GM10847 (cell line): ENCODE measurements around the gene EEF1G.

Experiments
- POLR2A ChIP-seq: IDR thresholded peaks from 2 replicates; pipeline ENCODE4 v1.6.1; 2011; ENCODE audit not compliant: insufficient read length; ENCODE audit errors: extremely low read depth

Gene EEF1G

GRCh38 chr11:62540804-62541701 lies 32.6 kb downstream of the EEF1G start:
- peak; percentile 29 for TF ChIP-seq POLR2A

DNA sequence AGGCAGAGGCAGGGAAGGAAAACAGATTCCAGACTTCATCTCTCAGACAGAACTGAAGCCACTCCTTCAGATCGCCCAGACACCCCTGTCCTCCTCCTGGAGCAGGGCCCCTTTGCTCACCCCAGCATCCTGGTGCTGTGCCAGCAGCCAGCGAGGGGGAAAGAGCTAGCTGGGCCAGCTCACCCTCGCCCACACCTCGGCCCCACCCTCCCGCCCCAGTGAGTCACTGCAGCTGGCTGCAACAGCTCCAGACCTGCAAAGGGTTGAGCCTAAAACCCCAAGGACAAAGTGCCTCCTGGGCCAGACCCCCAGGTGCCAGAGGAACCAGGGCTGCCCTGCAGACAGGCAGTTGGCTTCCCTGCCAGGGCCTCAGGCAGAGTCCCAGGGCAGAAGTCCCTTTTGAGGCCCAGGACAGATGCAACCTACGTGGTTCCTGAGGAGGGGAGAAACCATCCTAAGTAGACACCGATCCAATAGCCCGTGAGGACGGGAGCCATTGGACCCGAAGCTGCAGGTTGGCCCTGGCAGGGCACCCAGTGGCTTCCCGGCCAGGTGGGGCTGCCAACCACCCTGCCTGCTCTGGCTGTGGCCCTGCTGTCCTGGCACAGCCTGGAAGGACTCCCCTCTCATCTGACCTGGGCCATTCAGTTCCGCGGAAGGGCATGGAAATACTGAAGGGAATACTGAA lies 34.3 kb downstream of the EEF1G start:
- no peak for TF ChIP-seq POLR2A

GRCh38 chr11:62538470-62539237 lies 35.0 kb downstream of the EEF1G start:
- no peak for TF ChIP-seq POLR2A

DNA sequence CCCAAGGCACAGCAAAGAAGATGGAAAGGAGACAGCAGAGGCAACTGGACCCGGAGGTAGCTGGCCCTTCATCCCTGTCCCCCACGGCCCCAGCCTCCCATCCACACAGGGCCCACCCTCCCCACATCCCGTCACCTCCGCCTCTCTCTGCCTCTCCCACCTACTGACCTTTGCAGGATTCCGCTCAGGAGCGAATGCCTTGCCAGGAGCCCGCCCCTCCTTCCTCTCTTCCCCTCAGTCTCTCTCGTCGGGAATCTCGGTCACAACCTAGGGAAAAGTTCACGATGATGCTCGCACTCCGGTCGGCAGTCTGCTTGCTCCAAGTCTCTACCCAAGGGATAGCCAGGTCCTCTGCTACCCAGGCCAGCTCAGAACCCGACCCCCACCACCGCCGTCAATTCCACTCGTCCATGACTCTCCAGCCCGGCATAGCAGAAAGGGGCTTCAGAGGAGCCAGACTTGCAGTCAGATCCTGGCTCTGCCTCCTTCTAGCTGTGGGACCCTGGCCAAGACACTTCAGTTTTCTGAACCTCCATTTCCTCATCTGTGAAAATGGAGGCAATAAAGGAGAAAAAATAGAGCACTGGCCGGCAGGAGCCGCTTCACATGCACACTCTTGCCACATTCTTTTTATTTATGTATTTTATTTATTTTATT lies 37.3 kb downstream of the EEF1G start:
- no peak for TF ChIP-seq POLR2A

- no peak for TF ChIP-seq POLR2A
These were observed 37.9 kb downstream of the EEF1G start for GRCh38 chr11:62535802-62536201.

GRCh38 chr11:62534779-62535545 lies 38.7 kb downstream of the EEF1G start:
- no peak for TF ChIP-seq POLR2A

DNA sequence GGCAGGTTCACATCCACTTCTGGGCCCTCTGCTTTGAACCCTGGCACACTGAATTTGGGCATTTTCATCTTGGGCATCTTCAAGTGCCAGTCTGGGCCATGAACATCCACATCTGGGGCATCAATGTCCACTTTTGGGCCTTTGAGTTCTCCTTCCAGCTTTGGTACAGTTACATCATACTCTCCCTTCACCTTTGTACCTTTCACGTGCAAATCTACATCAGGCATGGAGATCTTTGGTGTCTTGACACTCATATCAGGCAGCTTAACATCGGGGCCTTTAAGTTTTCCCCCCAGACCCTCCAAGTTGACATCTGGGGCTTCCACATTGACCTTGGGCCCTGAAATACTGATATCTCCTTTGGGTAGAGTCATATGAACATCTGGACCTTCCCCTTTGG lies 41.6 kb downstream of the EEF1G start:
- TF ChIP-seq POLR2A, result no peak

DNA sequence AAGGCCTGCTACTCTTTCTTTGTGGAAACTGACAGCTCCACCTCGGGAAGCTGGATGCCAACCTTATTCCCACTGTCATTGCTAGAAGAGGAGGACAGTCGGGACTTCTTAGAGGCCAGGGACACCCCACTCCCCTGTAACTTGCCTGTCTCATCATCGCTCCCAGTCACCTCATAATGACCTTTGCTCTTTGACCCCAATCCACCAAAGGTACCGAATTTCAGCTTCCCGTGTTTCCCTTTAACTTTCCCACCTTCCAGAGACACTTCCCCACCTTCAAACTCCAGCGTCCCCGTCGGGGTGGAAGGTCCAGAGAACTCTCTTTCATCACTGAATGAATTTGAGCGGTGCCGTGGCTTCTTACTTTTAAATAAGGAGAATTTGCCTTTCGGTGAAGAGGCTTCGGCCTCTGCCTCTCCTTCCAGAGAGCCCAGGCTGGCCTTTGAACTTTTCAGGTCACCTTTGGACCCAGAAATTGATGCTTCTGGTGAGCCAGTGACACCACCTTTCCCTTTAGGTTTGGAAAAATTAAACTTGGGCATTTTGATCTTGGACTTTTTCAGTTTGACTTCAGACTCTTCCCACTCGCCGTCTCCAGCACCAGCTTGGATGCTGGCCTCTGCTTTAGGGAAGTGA lies 56.8 kb downstream of the EEF1G start:
- no peak for TF ChIP-seq POLR2A

- no peak for TF ChIP-seq POLR2A
These were observed 59.5 kb downstream of the EEF1G start for GRCh38 chr11:62514151-62514550.

GRCh38 chr11:62513626-62514025 lies 60.1 kb downstream of the EEF1G start:
- no peak for TF ChIP-seq POLR2A

DNA sequence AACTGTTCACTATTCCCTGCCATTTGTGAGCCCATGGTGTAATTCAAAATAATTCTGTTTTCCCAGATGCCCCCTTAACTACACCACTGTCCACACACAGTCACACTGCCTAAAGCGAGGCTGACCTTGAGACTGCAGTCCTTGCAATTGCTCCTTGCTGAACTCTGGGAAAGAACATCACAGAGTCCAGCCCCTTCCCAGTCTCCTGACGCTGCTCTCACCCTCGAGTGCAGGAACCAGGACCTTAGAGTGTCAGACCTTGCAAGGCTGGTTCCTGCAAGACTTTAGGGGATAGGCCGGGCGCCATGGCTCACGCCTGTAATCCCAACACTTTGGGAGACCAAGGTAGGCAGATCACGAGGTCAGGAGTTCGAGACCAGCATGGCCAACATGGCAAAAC lies 60.7 kb downstream of the EEF1G start:
- TF ChIP-seq POLR2A, result no peak
